Measurements from ENCODE around the gene CCDC61. TPM values are rescaled to one million over a fixed set of nuclear protein-coding genes. Genes with fewer than 3 reads are reported as not detected.

The CCDC61 gene
- total RNA-seq, 1 donor from 2014 or later: 11.8 TPM

DNA sequence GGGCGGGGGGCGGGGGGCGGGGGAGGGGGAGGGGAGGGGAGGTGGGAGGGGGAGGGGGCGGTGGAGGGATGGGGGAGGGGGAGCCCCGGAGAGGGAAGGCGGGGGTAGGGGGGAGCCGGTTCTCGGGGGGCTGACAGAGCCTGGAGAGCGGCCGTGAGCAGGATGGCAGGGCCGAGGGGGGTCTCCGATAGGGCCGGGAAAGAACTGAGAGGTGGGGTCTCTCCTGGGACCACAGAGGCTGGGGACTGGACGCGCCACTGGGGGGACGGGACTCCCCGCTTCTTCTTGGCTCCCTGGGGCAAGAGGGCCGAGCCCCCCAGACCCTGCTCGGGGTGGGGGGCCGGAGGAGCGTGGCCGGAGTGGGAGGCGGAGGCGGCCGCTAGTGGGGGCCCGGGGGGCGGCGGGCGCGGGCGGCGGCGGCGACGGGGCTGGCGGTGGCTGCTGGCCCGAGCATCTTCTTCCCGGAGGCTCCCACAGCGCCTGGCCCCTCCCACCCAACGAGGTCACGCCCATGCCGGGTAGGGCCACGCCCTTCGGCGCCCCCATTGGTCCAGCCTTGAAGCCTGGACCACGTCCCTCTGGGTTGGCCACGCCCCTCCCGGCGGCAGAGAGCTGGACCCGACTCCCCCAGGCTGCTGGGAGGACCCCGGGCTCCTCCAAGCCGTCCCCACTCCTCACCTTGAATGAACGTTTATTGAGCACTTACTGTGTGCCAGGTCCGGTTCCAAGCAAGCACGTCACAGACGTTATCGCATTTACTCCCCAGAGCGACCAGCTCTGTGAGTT, 21.5 kb upstream of the CCDC61 start, which contains the start of gene NOVA2:
NOVA2 (minus strand) TSS at position 313 of the 786 bp plus-strand sequence. CDS start 514 bp downstream, outside the sequence.
- DNase-seq (ENCODE audit: extremely low read depth, low read depth, low spot score): no peak

GRCh38 chr19:45975306-45976070, 19.8 kb upstream of the CCDC61 start:
- no peak for DNase-seq (ENCODE audit: extremely low read depth, low read depth, low spot score)

DNA sequence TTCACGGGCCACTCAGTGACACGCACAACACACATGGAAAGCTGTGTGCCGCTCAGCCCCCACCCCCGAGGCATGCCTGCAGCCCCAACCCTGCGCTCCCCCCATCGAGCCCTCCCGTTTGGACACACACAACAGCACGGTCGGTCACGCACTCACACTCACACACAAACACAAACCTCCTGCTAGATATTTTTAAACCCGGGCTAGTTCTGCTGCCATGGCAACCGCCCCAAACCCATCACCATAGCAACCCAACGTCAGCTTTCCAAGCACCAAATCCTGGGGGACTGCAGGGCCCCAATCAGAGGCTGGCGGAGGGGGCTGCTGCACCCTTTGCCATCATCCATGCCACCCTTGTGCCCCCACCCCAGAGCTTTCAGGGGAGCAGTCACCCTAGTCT, 19.1 kb upstream of the CCDC61 start:
- no peak for DNase-seq (ENCODE audit: extremely low read depth, low read depth, low spot score)

- DNase-seq (ENCODE audit: extremely low read depth, low read depth, low spot score): no peak
Measured at GRCh38 chr19:45978156-45978555, 17.1 kb upstream of the CCDC61 start.

GRCh38 chr19:45981350-45981749, 13.9 kb upstream of the CCDC61 start:
- DNase-seq (ENCODE audit: extremely low read depth, low read depth, low spot score): no peak

GRCh38 chr19:45985321-45985720, 9.9 kb upstream of the CCDC61 start:
- DNase-seq (ENCODE audit: extremely low read depth, low read depth, low spot score): no peak

DNA sequence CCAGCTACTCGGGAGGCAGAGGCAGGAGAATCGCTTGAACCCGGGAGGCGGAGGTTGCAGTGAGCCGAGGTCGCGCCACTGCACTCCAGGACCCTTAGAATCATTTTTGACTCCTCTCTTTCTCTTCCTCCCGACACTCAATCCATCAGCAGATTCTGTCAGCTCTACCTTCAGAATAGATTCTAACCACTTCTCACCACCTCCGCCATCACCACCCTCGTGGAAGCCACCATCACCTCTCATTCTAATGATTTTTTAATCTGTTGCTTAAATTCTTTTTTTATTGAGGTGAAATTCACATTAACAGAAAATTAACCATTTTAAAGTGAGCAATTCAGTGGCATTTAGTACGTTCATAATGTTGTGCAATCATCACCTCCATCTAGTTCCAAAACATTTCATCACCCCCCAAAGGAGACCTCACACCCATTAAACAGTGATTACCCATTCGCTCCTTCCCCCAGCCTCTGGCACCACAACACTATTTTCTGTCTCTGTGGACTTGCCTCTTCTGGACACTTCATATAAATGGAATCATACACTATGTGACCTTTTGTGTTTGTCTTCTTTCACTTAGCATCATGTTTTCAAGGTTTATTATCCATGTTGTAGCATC, 5.0 kb upstream of the CCDC61 start:
- DNase-seq (ENCODE audit: extremely low read depth, low read depth, low spot score): no peak

GRCh38 chr19:45994456-45994997, 740 bp upstream of the CCDC61 start:
- no peak for DNase-seq (ENCODE audit: extremely low read depth, low read depth, low spot score)

- DNase-seq (ENCODE audit: extremely low read depth, low read depth, low spot score): no peak
Measured at GRCh38 chr19:45995715-45996385, 583 bp downstream of the CCDC61 start.

DNA sequence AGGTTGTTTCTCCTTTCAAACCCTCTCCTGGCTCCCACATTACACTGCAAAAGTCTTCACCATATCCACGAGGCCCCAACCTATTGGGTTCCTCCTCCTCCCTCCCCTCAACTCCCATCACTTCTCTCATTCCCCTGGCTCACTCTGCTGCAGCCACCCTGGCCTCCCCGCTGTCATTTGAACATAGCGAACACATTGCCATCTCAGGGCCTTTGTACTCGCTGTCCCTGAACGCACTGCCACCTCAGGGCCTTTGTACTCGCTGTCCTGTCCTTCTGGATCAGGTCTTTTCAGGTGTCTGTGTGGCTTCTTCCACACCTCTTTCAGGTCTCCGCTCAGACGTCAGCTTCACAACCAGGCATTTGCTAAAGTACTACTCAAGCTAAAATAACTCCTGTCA, 1.7 kb downstream of the CCDC61 start:
- no peak for DNase-seq (ENCODE audit: extremely low read depth, low read depth, low spot score)

- no peak for DNase-seq (ENCODE audit: extremely low read depth, low read depth, low spot score)
Measured at GRCh38 chr19:45998834-45999233, 3.6 kb downstream of the CCDC61 start.

GRCh38 chr19:45999653-46000121, 4.4 kb downstream of the CCDC61 start:
- no peak for DNase-seq (ENCODE audit: extremely low read depth, low read depth, low spot score)

DNA sequence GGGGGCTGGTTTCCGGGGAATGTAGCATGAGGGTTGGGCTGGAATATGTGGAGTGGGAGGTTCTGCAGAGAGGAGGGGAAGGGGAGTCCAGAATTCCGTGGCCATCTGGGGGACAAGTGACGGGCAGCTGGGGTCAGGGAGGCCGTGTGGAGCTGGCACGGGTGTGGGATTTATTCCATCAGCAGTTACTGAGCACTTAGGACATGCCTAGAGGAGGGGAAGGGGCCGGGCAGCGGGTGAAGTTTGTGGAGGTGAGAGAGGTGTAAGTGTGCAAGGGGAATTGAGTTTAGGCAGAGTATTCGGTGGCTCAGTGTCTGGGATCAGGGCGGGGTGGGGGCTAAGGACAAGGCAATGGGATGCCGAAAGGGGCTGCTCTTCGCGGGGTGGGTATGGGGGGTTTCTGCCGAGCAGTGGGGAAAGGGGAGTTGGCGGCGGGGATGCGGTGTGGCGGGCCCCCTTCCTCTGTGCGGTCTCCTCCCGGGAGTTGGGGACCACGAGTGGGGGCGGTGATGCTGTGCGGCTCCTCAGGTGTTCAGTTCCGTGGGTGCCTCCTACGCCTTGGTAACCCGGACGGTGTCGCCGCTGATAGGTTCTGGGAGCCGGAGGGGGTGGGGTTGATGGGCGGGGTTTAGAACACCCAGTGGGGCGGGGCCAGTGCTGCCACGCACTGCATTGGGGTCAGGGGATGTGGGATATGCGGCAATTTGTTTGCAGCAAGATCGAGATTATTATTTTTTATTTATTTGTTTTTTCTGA, 5.4 kb downstream of the CCDC61 start:
- DNase-seq (ENCODE audit: extremely low read depth, low read depth, low spot score): no peak

GRCh38 chr19:46002678-46003275, 7.5 kb downstream of the CCDC61 start:
- no peak for DNase-seq (ENCODE audit: extremely low read depth, low read depth, low spot score)

DNA sequence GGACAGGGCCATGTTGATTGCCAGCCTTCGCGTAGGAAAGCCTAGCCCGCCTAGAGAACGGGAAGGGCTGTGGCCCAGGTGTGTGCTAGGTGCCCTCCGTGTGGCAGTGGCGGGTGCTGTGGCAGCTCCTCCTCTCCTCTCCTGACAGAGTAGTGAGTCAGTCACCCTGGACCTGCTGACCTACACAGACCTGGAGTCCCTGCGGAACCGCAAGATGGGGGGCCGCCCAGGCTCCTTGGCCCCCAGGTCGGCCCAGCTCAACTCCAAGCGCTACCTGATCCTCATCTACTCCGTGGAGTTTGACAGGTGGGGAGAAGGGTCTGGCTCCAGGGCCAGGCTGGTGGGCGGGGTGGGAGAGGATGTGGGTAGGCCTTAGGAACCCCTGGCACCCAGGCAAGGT, 11.1 kb downstream of the CCDC61 start:
- no peak for DNase-seq (ENCODE audit: extremely low read depth, low read depth, low spot score)

- DNase-seq (ENCODE audit: extremely low read depth, low read depth, low spot score): no peak
Measured at GRCh38 chr19:46009530-46010510, 14.6 kb downstream of the CCDC61 start.

GRCh38 chr19:46014534-46014933, 19.3 kb downstream of the CCDC61 start:
- no peak for DNase-seq (ENCODE audit: extremely low read depth, low read depth, low spot score)

- no peak for DNase-seq (ENCODE audit: extremely low read depth, low read depth, low spot score)
Measured at GRCh38 chr19:46014941-46015686, 19.8 kb downstream of the CCDC61 start.
